ENCODE measurements around the gene VCL.

VCL gene

DNA sequence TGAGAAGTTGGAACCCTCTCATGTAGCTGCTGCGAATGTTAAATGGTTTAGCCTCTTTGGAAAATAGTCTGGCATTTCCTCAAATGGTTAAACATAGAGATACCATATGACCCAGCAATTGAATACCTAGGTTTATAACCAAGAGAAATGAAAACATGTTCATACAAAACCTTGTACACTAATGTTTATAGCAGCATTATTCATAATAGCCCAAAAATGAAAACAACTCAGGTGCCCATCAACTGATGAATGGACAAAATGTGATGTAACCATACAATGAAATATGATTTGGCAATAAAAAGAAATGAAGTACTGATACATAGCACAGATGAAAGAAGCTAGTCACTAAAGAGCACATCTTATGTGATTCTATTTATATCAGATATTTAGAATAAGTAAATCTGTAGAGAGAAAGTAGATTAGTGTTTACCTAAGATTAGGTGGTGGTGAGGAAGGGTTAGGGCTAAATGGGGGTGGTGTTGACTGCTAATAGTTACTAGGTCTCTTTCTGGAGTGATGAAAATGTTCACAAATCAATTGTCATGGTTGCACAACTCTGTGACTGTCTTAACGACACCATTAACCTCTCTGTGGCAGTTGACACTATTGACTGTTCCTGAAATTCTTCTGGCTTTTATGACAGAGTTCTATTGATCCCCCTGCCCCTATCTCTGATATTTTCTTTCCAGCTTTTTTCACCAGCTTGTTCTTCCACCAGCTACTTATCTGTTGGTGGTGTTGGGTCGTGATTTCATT, 35.2 kb downstream of the VCL start:
- Histone ChIP-seq H3K27me3 (no peaks in the 10 kb centered on the region), H3K36me3 (peaks cover 0 to 53% (median 36%) of the 10 kb centered on the region in 11 experiments; a peak in 19 of 22 replicates), H3K27ac (peak overlapping the region in 2 of 11 experiments; percentile 1 to 10; a peak in 2 of 22 replicates), H3K4me3 (no peak overlapping the region), H3K4me2 (peak overlapping the region in 5 of 11 experiments; percentile 33 to 42 (median 36); a peak in 6 of 22 replicates), H4K20me1 (peaks cover 0 to 44% (median 8%) of the 10 kb centered on the region in 11 experiments; a peak in 9 of 22 replicates), H3K9ac (no peak overlapping the region), H3K4me1 (peaks cover 13 to 63% (median 49%) of the 10 kb centered on the region in 10 experiments), H3K9me3 (replicated peaks in 1 of 11) (no peaks in the 10 kb centered on the region)
- TF ChIP-seq Cebpa-rat (IDR thresholded peaks at IDR 0.05), result no peak

DNA sequence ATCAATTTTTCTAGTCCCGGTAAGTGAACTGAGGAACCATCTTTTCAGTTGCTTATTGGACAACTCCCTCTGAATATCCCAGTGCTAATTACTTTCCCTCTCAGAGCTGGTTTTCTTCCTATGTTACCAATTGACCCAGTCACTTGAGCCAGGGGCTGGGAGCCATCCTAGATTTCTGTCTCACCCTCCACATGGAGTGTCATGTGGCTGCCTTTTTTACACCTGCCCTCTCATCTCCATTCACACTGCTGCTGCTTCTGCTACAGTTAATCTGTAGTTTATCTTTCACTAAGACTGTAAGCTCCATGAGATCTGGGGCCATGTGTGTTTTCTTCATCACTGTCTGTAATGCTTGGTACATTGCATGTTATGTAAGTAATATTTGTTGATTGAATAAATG, 35.8 kb downstream of the VCL start:
- H4K20me1 ChIP-seq, result peaks cover 0 to 42% (median 8%) of the 10 kb centered on the region in 11 experiments; a peak in 9 of 22 replicates
- no peak overlapping the region for H3K4me3 ChIP-seq
- H3K4me2 ChIP-seq, result peak overlapping the region in 9 of 11 experiments; percentile 5 to 47 (median 35); a peak in 11 of 22 replicates
- H3K27me3 ChIP-seq, result no peaks in the 10 kb centered on the region
- peaks cover 0 to 49% (median 30%) of the 10 kb centered on the region in 11 experiments; a peak in 19 of 22 replicates for H3K36me3 ChIP-seq
- H3K4me1 ChIP-seq, result peaks cover 15 to 69% (median 56%) of the 10 kb centered on the region in 10 experiments
- H3K9me3 ChIP-seq (replicated peaks in 1 of 11), result no peaks in the 10 kb centered on the region
- no peak overlapping the region for H3K9ac ChIP-seq
- H3K27ac ChIP-seq, result peak overlapping the region in 1 of 11 experiments; percentile 10; a peak in 2 of 22 replicates
- no peak for TF ChIP-seq Cebpa-rat (IDR thresholded peaks at IDR 0.05)

DNA sequence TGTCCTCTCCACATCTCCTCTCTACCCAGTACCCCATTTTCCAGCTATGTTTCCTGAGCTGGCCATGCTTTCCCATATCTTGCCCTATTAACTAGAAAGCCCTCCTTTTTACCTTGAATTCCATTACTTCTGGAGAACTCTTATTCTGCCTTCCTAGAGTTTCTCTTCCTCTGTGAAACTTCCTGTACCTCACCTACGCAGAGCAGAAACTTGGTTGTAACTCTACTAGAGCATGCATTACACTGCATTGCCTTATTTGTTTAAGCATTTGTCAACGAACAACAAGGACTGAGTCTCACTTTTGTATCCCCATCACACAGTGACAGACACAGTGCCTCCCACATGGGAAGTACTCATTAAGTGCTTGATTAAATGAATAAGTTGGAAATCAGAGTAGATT, 36.4 kb downstream of the VCL start:
- Histone ChIP-seq H4K20me1 (peaks cover 0 to 36% (median 8%) of the 10 kb centered on the region in 11 experiments; a peak in 9 of 22 replicates), H3K27ac (peak overlapping the region in 1 of 11 experiments; percentile 29; a peak in 2 of 22 replicates), H3K27me3 (no peaks in the 10 kb centered on the region), H3K9ac (no peak overlapping the region), H3K4me3 (no peak overlapping the region), H3K4me2 (peak overlapping the region in 10 of 11 experiments; percentile 5 to 47 (median 34); a peak in 16 of 22 replicates), H3K36me3 (peaks cover 0 to 47% (median 27%) of the 10 kb centered on the region in 11 experiments; a peak in 18 of 22 replicates), H3K4me1 (peaks cover 21 to 73% (median 62%) of the 10 kb centered on the region in 10 experiments), H3K9me3 (replicated peaks in 1 of 11) (no peaks in the 10 kb centered on the region)
- no peak for TF ChIP-seq Cebpa-rat (IDR thresholded peaks at IDR 0.05)

DNA sequence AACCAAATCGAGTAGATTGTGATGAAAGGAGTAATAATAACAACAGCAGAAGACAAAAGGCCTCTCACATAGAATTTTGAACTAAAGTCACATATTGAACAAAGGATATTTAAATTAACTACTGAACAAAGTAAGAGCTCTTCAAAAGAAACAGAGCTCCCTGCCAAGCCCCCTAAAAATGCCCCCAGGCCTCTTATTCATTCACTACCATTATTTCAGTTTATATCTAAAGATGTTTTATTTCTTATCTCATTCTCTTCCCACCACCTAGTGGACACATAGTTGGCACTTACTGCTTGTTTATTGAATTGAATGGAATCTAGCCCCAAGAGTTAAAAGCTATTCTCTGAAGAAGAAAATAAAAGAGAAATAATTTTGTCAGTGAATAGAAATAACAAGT, 37.4 kb downstream of the VCL start:
- Histone ChIP-seq H3K27ac (peak overlapping the region in 1 of 11 experiments; percentile 29; a peak in 2 of 22 replicates), H3K4me2 (peak overlapping the region in 1 of 11 experiments; percentile 33; a peak in 1 of 22 replicates), H3K4me1 (peaks cover 31 to 76% (median 68%) of the 10 kb centered on the region in 10 experiments), H3K27me3 (no peaks in the 10 kb centered on the region), H3K9ac (no peak overlapping the region), H4K20me1 (peaks cover 0 to 26% (median 8%) of the 10 kb centered on the region in 11 experiments; a peak in 10 of 22 replicates), H3K4me3 (no peak overlapping the region), H3K36me3 (peaks cover 0 to 37% (median 18%) of the 10 kb centered on the region in 11 experiments; a peak in 18 of 22 replicates), H3K9me3 (replicated peaks in 1 of 11) (no peaks in the 10 kb centered on the region)
- no peak for TF ChIP-seq Cebpa-rat (IDR thresholded peaks at IDR 0.05)

DNA sequence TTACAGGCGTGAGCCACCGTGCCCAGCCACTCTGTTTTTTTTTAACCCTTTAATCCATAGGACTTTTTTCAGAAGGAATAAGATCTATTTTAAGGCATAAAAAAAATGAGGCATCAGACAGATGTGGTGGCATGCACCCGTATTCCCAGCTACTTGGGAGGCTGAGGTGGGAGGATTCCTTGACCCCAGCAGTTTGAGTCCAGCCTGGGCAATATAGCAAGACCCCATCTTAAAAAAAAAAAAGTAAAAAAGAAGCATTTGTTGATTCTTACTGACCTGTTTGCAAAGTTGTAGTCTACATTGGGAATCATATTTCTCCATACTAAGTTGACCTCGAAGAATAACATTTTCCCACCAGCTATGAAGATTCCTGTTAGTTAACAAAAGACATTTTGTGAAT, 38.6 kb downstream of the VCL start:
- Histone ChIP-seq H3K27me3 (no peaks in the 10 kb centered on the region), H3K4me2 (no peak overlapping the region), H4K20me1 (peaks cover 0 to 31% (median 8%) of the 10 kb centered on the region in 11 experiments; a peak in 10 of 22 replicates), H3K36me3 (peaks cover 0 to 28% (median 10%) of the 10 kb centered on the region in 11 experiments; a peak in 17 of 22 replicates), H3K4me1 (peaks cover 36 to 72% (median 61%) of the 10 kb centered on the region in 10 experiments), H3K4me3 (no peak overlapping the region), H3K9me3 (replicated peaks in 1 of 11) (no peaks in the 10 kb centered on the region), H3K27ac (no peak overlapping the region), H3K9ac (no peak overlapping the region)
- no peak for TF ChIP-seq Cebpa-rat (IDR thresholded peaks at IDR 0.05)

DNA sequence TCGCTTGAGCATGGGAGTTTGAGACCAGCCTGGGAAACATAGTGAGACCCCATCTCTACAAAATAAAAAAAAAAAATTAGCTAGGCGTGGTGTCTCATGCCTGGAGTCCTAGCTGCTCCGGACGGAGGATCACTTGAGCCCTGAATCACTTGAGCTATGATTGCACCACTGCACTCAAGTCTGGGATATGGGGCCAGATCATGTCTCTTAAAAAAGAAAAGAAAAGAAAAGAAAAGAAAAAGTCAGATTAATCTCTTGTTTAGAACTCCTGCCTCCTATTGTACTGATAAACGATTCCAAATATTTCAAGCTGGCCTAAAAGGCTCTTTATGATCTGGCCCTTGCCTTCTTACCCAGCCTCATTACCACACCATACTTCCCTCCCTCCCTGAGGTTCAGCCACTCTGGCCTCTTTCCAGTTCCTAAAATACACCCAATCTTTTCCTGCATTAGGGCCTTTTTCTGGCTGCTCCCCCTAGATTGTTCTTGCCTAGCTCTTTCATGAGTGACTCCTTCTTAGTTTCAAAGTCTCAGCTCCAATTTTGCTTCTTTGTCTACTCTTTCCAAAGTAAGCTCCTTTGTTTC, 41.7 kb downstream of the VCL start:
- peaks cover 15 to 55% (median 26%) of the 10 kb centered on the region in 11 experiments; a peak in 21 of 22 replicates for H3K36me3 ChIP-seq
- peak overlapping the region; percentile 52 to 84 (median 65) for H3K4me2 ChIP-seq
- peaks cover 25 to 52% (median 45%) of the 10 kb centered on the region in 10 experiments for H3K4me1 ChIP-seq
- H4K20me1 ChIP-seq, result peaks cover 0 to 12% (median 2%) of the 10 kb centered on the region in 11 experiments; a peak in 6 of 22 replicates
- H3K9ac ChIP-seq, result peak overlapping the region in 7 of 11 experiments; percentile 3 to 43 (median 19); a peak in 7 of 22 replicates
- no peaks in the 10 kb centered on the region for H3K9me3 ChIP-seq (replicated peaks in 1 of 11)
- TF ChIP-seq Cebpa-rat (IDR thresholded peaks at IDR 0.05), result no peak
- no peak overlapping the region; a peak in 1 of 20 replicates for H3K4me3 ChIP-seq
- H3K27me3 ChIP-seq, result no peaks in the 10 kb centered on the region
- peak overlapping the region in 9 of 11 experiments; percentile 4 to 51 (median 17); a peak in 13 of 22 replicates for H3K27ac ChIP-seq

DNA sequence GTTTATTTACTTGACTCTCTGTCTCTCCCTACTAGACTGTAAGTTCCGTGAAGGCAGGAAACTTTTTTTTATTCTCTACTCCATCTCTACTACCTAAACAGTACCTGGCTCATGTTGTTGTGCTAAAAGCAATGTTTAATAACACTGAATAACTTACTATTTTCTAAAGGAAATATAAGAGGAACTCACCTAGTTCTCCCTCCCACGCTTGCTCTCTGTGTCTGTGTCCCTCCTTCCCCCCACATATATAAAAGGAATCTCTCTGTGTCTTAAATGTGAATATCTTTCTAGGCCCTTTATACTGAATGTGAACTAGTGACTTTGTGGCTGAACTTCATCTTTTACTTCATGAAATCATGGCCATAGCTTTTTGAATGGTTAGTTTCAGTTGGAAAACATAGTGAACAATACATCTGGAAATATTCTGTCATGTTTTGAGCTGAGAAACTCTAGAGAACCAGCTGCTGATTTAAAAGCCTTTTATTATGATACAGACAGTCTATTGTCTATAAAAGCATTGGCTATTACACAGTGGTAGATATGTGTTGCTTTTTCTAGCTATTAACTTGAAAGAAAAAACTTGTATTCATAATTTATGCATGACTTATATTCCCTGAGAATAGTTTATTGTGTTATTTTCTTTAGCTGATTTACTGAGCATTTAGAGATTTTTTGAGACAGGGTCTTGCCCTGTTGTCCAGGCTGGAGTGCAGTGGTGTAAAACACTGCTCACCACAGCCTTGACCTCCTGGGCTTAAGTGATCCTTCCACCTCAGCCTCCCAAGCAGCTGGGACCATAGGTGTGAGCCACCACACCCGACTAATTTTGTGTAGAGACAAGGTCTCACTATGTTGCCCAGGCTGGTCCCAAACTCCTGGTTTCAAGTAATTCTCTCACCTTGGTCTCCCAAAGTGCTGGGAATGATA, 42.5 kb downstream of the VCL start:
- Histone ChIP-seq H3K9ac (peak overlapping the region in 1 of 11 experiments; percentile 25; a peak in 1 of 22 replicates), H3K9me3 (replicated peaks in 1 of 11) (no peaks in the 10 kb centered on the region), H3K27me3 (no peaks in the 10 kb centered on the region), H3K4me2 (peak overlapping the region; percentile 52 to 84 (median 65); a peak in 21 of 22 replicates), H3K27ac (peak overlapping the region in 7 of 11 experiments; percentile 4 to 51 (median 14); a peak in 8 of 22 replicates), H3K36me3 (peaks cover 19 to 63% (median 34%) of the 10 kb centered on the region in 11 experiments; a peak in 21 of 22 replicates), H4K20me1 (peaks cover 0 to 11% (median 0%) of the 10 kb centered on the region in 11 experiments; a peak in 3 of 22 replicates), H3K4me3 (no peak overlapping the region), H3K4me1 (peaks cover 23 to 52% (median 43%) of the 10 kb centered on the region in 10 experiments)
- TF ChIP-seq Cebpa-rat (IDR thresholded peaks at IDR 0.05), result no peak

DNA sequence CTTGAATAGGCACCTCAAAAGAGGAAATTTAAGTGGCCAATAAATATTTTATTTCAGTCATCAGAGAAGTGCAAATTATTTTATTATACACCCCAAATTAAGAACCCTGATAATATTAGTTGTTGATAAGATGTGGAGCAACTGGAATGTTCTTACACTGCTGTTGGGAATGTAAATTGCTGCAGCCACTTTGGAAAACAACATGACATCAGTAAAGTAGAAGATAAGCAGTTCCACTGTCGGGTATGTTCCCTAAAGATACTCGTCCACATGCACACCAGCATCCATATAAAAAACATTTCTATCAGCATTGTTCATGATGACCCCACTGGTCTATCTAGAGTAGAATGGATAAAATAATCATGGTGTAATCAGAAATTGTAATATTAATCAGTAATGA, 46.5 kb downstream of the VCL start:
- H3K9ac ChIP-seq, result no peak overlapping the region
- H3K9me3 ChIP-seq (replicated peaks in 1 of 11), result no peaks in the 10 kb centered on the region
- no peak overlapping the region for H3K4me2 ChIP-seq
- no peaks in the 10 kb centered on the region for H3K27me3 ChIP-seq
- TF ChIP-seq Cebpa-rat (IDR thresholded peaks at IDR 0.05), result no peak
- H3K36me3 ChIP-seq, result peaks cover 28 to 65% (median 44%) of the 10 kb centered on the region in 11 experiments; a peak in 21 of 22 replicates
- no peak overlapping the region for H3K27ac ChIP-seq
- no peak overlapping the region for H3K4me3 ChIP-seq
- peaks cover 30 to 57% (median 47%) of the 10 kb centered on the region in 10 experiments for H3K4me1 ChIP-seq
- peaks cover 0 to 22% (median 3%) of the 10 kb centered on the region in 11 experiments; a peak in 9 of 22 replicates for H4K20me1 ChIP-seq

Data from BLaER1 treated with 17β-estradiol and CSF1 and Interleukin-3, amounts not matched to agents 10 nM and 100 nM (cell line).